WERI-Rb-1 (cell line): ENCODE data around the gene SLC12A8.

Source experiments
- DNase-seq: peaks from one replicate; pipeline ENCODE4 v3.0.0-alpha.2; 2020
- H3K27ac ChIP-seq: fragments of 250-450 bp; sonication (Bioruptor Pico); 2 replicates; pipeline ENCODE4 v1.5.1; 2020; ENCODE audit warnings: mild to moderate bottlenecking, moderate library complexity
- H3K27me3 ChIP-seq: fragments of 250-450 bp; sonication (Bioruptor Pico); 2 replicates; pipeline ENCODE4 v1.5.1; 2021; ENCODE audit warnings: mild to moderate bottlenecking, low read depth, moderate library complexity; ENCODE audit not compliant: insufficient read depth, severe bottlenecking
- H3K36me3 ChIP-seq: fragments of 250-450 bp; sonication (Bioruptor Pico); 2 replicates; pipeline ENCODE4 v1.5.1; 2020; ENCODE audit warnings: mild to moderate bottlenecking, moderate library complexity
- H3K4me3 ChIP-seq: 2 replicates; pipeline ENCODE4 v1.5.1; 2011; ENCODE audit warnings: low read depth, mild to moderate bottlenecking, control low read depth, low read length
- H3K9me3 ChIP-seq: fragments of 250-450 bp; sonication (Bioruptor Pico); 2 replicates; pipeline ENCODE4 v1.5.1; 2021; ENCODE audit warnings: mild to moderate bottlenecking, moderate library complexity; ENCODE audit not compliant: severe bottlenecking
- CTCF ChIP-seq: IDR thresholded peaks from 2 replicates; pipeline ENCODE4 v1.5.1; 2011; ENCODE audit warnings: low read depth, mild to moderate bottlenecking, control low read depth, inconsistent platforms, low read length

SLC12A8 gene

GRCh38 chr3:125054449-125055329 lies 157.9 kb downstream of the SLC12A8 start:
- Histone ChIP-seq H3K27me3 (no peaks in the 10 kb centered on the region), H3K9me3 (no peaks in the 10 kb centered on the region), H3K36me3 (peaks cover 48% of the 10 kb centered on the region), H3K4me3 (peak overlapping the region; percentile 93), H3K27ac (peak overlapping the region; percentile 89)
- no peak for TF ChIP-seq CTCF
- DNase-seq = no peak

- no peaks in the 10 kb centered on the region for H3K9me3 ChIP-seq
- no peak for TF ChIP-seq CTCF
- peaks cover 54% of the 10 kb centered on the region for H3K36me3 ChIP-seq
- H3K4me3 ChIP-seq = peak overlapping the region; percentile 93
- H3K27ac ChIP-seq = peak overlapping the region; percentile 89
- H3K27me3 ChIP-seq = no peaks in the 10 kb centered on the region
- no peak for DNase-seq
Measured at GRCh38 chr3:125054062-125054448, 158.5 kb downstream of the SLC12A8 start.

GRCh38 chr3:125053304-125053699 lies 159.2 kb downstream of the SLC12A8 start:
- TF ChIP-seq CTCF = no peak
- Histone ChIP-seq H3K9me3 (no peaks in the 10 kb centered on the region), H3K4me3 (peak overlapping the region; percentile 93), H3K27me3 (no peaks in the 10 kb centered on the region), H3K27ac (peak overlapping the region; percentile 89), H3K36me3 (peaks cover 54% of the 10 kb centered on the region)
- no peak for DNase-seq

- peak overlapping the region; percentile 93 for H3K4me3 ChIP-seq
- no peak for DNase-seq
- no peaks in the 10 kb centered on the region for H3K27me3 ChIP-seq
- H3K36me3 ChIP-seq = peaks cover 59% of the 10 kb centered on the region
- no peak for TF ChIP-seq CTCF
- no peaks in the 10 kb centered on the region for H3K9me3 ChIP-seq
- peak overlapping the region; percentile 89 for H3K27ac ChIP-seq
Measured at GRCh38 chr3:125052624-125053303, 159.8 kb downstream of the SLC12A8 start.

- no peaks in the 10 kb centered on the region for H3K9me3 ChIP-seq
- no peaks in the 10 kb centered on the region for H3K27me3 ChIP-seq
- TF ChIP-seq CTCF = no peak
- H3K27ac ChIP-seq = peak overlapping the region; percentile 89
- peak overlapping the region; percentile 93 for H3K4me3 ChIP-seq
- DNase-seq = peak; percentile 72
- peaks cover 68% of the 10 kb centered on the region for H3K36me3 ChIP-seq
Measured at GRCh38 chr3:125051715-125052581, 160.6 kb downstream of the SLC12A8 start.
